HG03196 (cell line): Measurements from ENCODE around the gene DDX51.

Experiments used
- ATAC-seq: cut with Tn5 transposase; IDR thresholded peaks from one replicate; pipeline ENCODE4 v1.9.1; 2021; ENCODE audit not compliant: unreplicated experiment

The DDX51 gene

DNA sequence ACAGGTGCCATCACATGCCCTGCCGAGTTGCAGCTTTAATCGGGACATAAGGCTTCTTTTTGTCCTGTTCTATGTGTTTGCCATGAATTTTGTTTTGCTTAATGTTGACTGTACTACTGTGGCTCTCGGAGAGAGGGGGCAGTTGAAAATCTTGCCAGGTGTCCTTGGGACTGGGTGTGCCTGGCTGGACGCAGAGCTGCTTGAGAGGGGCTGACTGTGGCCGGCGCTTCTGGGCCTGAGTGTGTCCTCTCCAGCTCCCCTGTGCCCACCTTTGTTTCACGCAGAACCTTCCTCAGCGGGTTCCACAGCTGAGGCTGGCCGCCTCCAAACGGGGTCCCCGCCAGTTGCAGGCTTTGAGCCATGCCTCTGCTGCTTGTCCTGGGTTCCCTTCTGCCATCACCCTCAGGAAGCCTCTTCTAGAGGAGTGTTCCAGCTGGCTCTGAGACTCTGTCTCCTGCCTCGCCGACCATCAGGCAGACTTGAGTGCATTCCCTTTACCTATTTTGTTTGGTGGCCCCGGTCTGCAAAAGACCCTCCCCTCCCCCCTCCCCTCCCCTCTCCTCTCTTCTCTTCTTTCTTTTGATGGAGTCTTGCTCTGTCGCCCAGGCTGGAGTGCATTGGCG lies 49.7 kb downstream of the DDX51 start:
- no peak for ATAC-seq

DNA sequence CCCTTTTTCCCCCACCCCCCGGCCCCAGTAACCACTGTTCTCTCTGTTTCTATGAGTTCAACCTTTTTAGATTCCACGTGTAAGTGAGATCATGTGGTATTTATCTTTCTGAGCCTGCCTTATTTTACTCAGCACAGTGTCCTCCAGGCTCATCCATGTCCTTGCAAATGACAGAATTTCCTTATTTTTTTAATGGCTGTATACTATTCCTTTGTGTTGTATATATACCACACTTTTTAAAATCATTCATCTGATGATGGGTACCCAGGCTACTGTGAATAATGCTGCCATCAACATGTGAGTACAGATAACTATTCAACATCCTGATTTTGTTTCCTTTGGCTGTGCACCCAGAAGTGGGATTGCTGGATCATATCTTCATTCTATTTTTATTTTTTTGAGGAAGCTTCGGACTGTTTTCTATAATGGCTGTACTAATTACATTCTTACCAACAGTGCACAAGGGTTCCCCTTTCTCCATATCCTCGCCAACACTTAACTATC lies 54.7 kb downstream of the DDX51 start:
- ATAC-seq = no peak
